ENCODE measurements around the gene IL4R. TPM values are rescaled to one million over a fixed set of nuclear protein-coding genes. Genes with fewer than 3 reads are reported as not detected.
"Not testable (repeated sequence)": the region's sequence is repeated elsewhere in the genome, so short reads cannot be mapped to it uniquely, and the experiment has no call there.

The IL4R gene
- total RNA-seq, 1 donor from 2014 or later: 23.6 TPM

GRCh38 chr16:27405546-27406451 lies 92.0 kb downstream of the IL4R start:
- Mint-ChIP-seq H3K4me1 (ENCODE audit: low read depth) (no peaks in the 10 kb centered on the region), H3K27me3 (peaks cover 6% of the 10 kb centered on the region), H3K36me3 (ENCODE audit: insufficient read depth) (no peaks in the 10 kb centered on the region), H3K4me3 (ENCODE audit: low read depth) (no peak overlapping the region), H3K27ac (no peak overlapping the region), H3K9me3 (ENCODE audit: low read depth) (no peaks in the 10 kb centered on the region)
- no peak for DNase-seq (ENCODE audit: low spot score, unreplicated experiment)
- TF ChIP-seq CTCF (IDR thresholded peaks at IDR 0.05; ENCODE audit: unreplicated experiment): no peak

- H3K27ac Mint-ChIP-seq: no peak overlapping the region
- peaks cover 6% of the 10 kb centered on the region for H3K27me3 Mint-ChIP-seq
- DNase-seq (ENCODE audit: low spot score, unreplicated experiment): no peak
- H3K9me3 Mint-ChIP-seq (ENCODE audit: low read depth): peaks cover under 1% of the 10 kb centered on the region
- no peaks in the 10 kb centered on the region for H3K36me3 Mint-ChIP-seq (ENCODE audit: insufficient read depth)
- TF ChIP-seq CTCF (IDR thresholded peaks at IDR 0.05; ENCODE audit: unreplicated experiment): no peak
- no peaks in the 10 kb centered on the region for H3K4me1 Mint-ChIP-seq (ENCODE audit: low read depth)
- H3K4me3 Mint-ChIP-seq (ENCODE audit: low read depth): no peak overlapping the region
These were observed 92.8 kb downstream of the IL4R start for GRCh38 chr16:27406511-27407128.

GRCh38 chr16:27407133-27407532 lies 93.4 kb downstream of the IL4R start:
- H3K27ac Mint-ChIP-seq: no peak overlapping the region
- no peak for DNase-seq (ENCODE audit: low spot score, unreplicated experiment)
- H3K4me1 Mint-ChIP-seq (ENCODE audit: low read depth): no peaks in the 10 kb centered on the region
- H3K36me3 Mint-ChIP-seq (ENCODE audit: insufficient read depth): no peaks in the 10 kb centered on the region
- H3K27me3 Mint-ChIP-seq: peaks cover 5% of the 10 kb centered on the region
- peaks cover 5% of the 10 kb centered on the region for H3K9me3 Mint-ChIP-seq (ENCODE audit: low read depth)
- H3K4me3 Mint-ChIP-seq (ENCODE audit: low read depth): no peak overlapping the region
- no peak for TF ChIP-seq CTCF (IDR thresholded peaks at IDR 0.05; ENCODE audit: unreplicated experiment)

DNA sequence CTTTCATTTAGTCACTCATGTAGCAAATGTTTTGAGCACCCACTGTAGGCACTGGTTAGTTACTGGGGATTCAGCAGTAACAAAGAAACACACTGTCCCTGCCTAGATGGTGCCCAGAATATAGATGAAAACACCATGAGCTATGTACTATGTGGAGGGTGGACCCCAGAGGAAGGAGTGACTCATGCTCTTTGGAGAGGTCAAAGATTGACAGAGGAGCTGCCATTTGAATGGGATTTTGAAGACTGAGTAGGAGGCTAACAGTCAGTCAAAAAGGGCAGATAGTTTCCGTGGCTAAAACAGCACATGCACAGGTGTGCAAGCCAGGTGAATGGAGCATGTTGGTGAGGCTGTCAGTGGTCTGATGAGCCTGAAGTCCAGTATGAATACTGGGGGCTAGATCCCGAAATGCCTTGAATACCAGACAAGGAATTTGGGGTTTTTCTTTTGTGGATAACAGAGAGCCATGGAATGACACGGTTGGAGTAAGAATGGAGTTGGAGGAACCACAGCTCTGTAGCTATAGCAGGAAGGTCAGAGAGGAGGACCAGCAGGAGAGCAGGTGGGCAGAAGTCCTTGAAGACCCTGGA lies 94.3 kb downstream of the IL4R start:
- no peaks in the 10 kb centered on the region for H3K36me3 Mint-ChIP-seq (ENCODE audit: insufficient read depth)
- no peak overlapping the region for H3K27ac Mint-ChIP-seq
- DNase-seq (ENCODE audit: low spot score, unreplicated experiment): no peak
- TF ChIP-seq CTCF (IDR thresholded peaks at IDR 0.05; ENCODE audit: unreplicated experiment): no peak
- H3K27me3 Mint-ChIP-seq: peaks cover 4% of the 10 kb centered on the region
- no peak overlapping the region for H3K4me3 Mint-ChIP-seq (ENCODE audit: low read depth)
- peaks cover 11% of the 10 kb centered on the region for H3K9me3 Mint-ChIP-seq (ENCODE audit: low read depth)
- no peaks in the 10 kb centered on the region for H3K4me1 Mint-ChIP-seq (ENCODE audit: low read depth)

DNA sequence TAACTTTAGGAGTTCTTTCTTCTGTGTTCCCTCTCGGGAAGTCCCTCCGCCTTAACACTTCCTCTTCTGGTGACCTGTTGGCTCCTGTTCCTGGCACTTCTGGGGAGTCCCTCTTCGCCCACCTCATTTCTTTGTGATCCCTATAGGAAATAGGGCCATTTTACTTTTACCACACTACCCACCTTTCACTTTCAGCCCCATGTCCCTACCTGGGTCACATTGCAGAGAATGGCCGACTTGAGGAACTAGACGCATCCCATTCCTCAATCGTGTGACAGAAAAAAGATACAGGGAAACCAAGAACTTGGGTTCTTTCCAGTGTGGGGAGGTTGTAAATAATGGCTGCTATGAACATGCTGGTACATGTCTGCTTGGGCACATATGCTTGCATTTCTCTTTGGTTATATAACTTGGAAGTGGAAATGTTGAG lies 94.8 kb downstream of the IL4R start:
- Mint-ChIP-seq H3K27me3 (peaks cover 4% of the 10 kb centered on the region), H3K27ac (no peak overlapping the region), H3K4me3 (ENCODE audit: low read depth) (no peak overlapping the region), H3K36me3 (ENCODE audit: insufficient read depth) (no peaks in the 10 kb centered on the region), H3K9me3 (ENCODE audit: low read depth) (peaks cover 11% of the 10 kb centered on the region), H3K4me1 (ENCODE audit: low read depth) (no peaks in the 10 kb centered on the region)
- TF ChIP-seq CTCF (IDR thresholded peaks at IDR 0.05; ENCODE audit: unreplicated experiment): no peak
- no peak for DNase-seq (ENCODE audit: low spot score, unreplicated experiment)

GRCh38 chr16:27409958-27410357 lies 96.2 kb downstream of the IL4R start:
- not testable (repeated sequence) for H3K4me3 Mint-ChIP-seq (ENCODE audit: low read depth)

More at GRCh38 chr16:27409958-27410357, 96.2 kb downstream of the IL4R start:
- H3K36me3 Mint-ChIP-seq (ENCODE audit: insufficient read depth); DNase-seq (ENCODE audit: low spot score, unreplicated experiment); H3K27me3 Mint-ChIP-seq; H3K27ac Mint-ChIP-seq; H3K4me1 Mint-ChIP-seq (ENCODE audit: low read depth): not testable (repeated sequence)
- peaks cover 11% of the 10 kb centered on the region for H3K9me3 Mint-ChIP-seq (ENCODE audit: low read depth)
